Spleen (tissue), 11 donors: ENCODE results near the gene HSD17B13. TPM values are rescaled to one million over a fixed set of nuclear protein-coding genes. Genes with fewer than 3 reads are reported as not detected.
A peak's percentile ranks its signal among the peaks of the same experiment; 100 is the strongest.
"Not testable (repeated sequence)": the region's sequence is repeated elsewhere in the genome, so short reads cannot be mapped to it uniquely, and the experiment has no call there.

Experiments
- DNase-seq: peaks from one replicate; pipeline ENCODE4 v3.0.0-alpha.2; 2020
- H3K27ac ChIP-seq, 8 donors: fragments of 200-600 bp; sonication (generic) in 7 of 8; 1 replicate in 4 of 8; 2 replicates in 4 of 8; pipeline versions ENCODE4 v1.5.0 to v1.8.0; 2016 to 2021; ENCODE audit warnings: inconsistent platforms in 4 of 8, mild to moderate bottlenecking in 4 of 8, moderate library complexity in 1 of 8
- H3K27me3 ChIP-seq, 7 donors: fragments of 200-600 bp; sonication (generic) in 6 of 7; replicated peaks in 1 of 7; 1 replicate in 4 of 7; 2 replicates in 3 of 7; pipeline versions ENCODE4 v1.5.0 to v1.8.0; 2016 to 2021; ENCODE audit warnings: inconsistent platforms in 3 of 7, mild to moderate bottlenecking in 1 of 7
- H3K36me3 ChIP-seq, 6 donors: fragments of 200-600 bp; sonication (generic) in 5 of 6; 1 replicate in 4 of 6; 2 replicates in 2 of 6; pipeline versions ENCODE4 v1.5.0 to v1.8.0; 2016 to 2021; ENCODE audit warnings: inconsistent platforms in 2 of 6
- H3K4me1 ChIP-seq, 6 donors: fragments of 200-600 bp; sonication (generic) in 5 of 6; 1 replicate in 3 of 6; 2 replicates in 3 of 6; pipeline versions ENCODE4 v1.5.0 to v1.8.0; 2016 to 2021; ENCODE audit warnings: inconsistent platforms in 3 of 6
- H3K4me3 ChIP-seq, 8 donors: fragments of 200-600 bp; sonication (generic) in 7 of 8; 1 replicate in 4 of 8; 2 replicates in 4 of 8; pipeline versions ENCODE4 v1.5.0 to v1.8.0; 2016 to 2021; ENCODE audit warnings: inconsistent platforms in 4 of 8, mild to moderate bottlenecking in 4 of 8, moderate library complexity in 2 of 8
- H3K9me3 ChIP-seq, 8 donors: fragments of 200-600 bp; sonication (generic) in 7 of 8; 1 replicate in 4 of 8; 2 replicates in 4 of 8; pipeline versions ENCODE4 v1.5.0 to v1.8.0; 2016 to 2021; ENCODE audit warnings: inconsistent platforms in 4 of 8
- CTCF ChIP-seq, 11 experiments: fragments of 200-600 bp in 7 of 11; fragments of 450-650 bp in 4 of 11; sonication (generic) in 4 of 11; IDR thresholded peaks in 8 of 11; conservative IDR thresholded peaks in 3 of 11; 1 replicate in 7 of 11; 2 replicates in 4 of 11; pipeline versions ENCODE4 v1.4.0 to v1.8.0; 2016 to 2021; ENCODE audit warnings: antibody characterized with exemption in 11 of 11, inconsistent platforms in 4 of 11, mild to moderate bottlenecking in 1 of 11
- POLR2A ChIP-seq, 3 donors: fragments of 450-650 bp; IDR thresholded peaks; one replicate each; pipeline ENCODE4 v1.5.1; 2017; ENCODE audit warnings: antibody characterized with exemption in 3 of 3, mild to moderate bottlenecking in 1 of 3
- POLR2AphosphoS5 ChIP-seq, 3 donors: sonication (generic); formaldehyde crosslinking; IDR thresholded peaks; one replicate each; pipeline ENCODE4 v1.5.1; 2017; ENCODE audit warnings: antibody characterized with exemption in 3 of 3
- WGBS, 5 donors: extraction: QIAGEN DNeasy Blood & Tissue Kit in 3 of 5; methylation state at CpG; one replicate each; pipeline versions ENCODE4 v1.1.5 to v1.1.7; 2013 to 2018; 5-methylcytosine and 5-hydroxymethylcytosine counted together
- intact Hi-C: fragments of 100-400 bp; cut with DNase I; formaldehyde crosslinking; loops from one replicate; pipeline ENCODE4 v1.15.0; 2023; ENCODE audit warnings: low total_unique reads
- polyA plus RNA-seq, 3 donors: library from polyadenylated mRNA; stranded (reverse); fragments of 200-250 nt; gene quantifications; one replicate each; pipeline ENCODE4 v1.2.1, GENCODE V29; 2013
- total RNA-seq, 7 donors: library from RNA; depleted of rRNA in 3 of 7; stranded (reverse); fragments of >200 nt in 3 of 7; fragmentation: NEBNext Ultra II Directional in 4 of 7; extraction: Animal tissue kit (Norgen Biotek cat#: 25700) in 4 of 7; gene quantifications; one replicate each; pipeline versions ENCODE4 v1.1.0 to v1.2.1, GENCODE V29; 2016 to 2021
- donor health status: healthy with polysubstance abuse.
- donor health status: DM: no; HTN: no; CAD: no; lungs with moderate emphysema.
- donor health status: DM: no; HTN: no; CAD: no.
- donor health status: Bipolar disorder and iron deficiency.
- donor health status: healthy.
- donor health status: DM: no; HTN: no; CAD: no.
- donor health status: DM: yes; HTN: yes; CAD: no.

HSD17B13 gene
- total and polyA plus RNA-seq, 10 donors = 0.09 to 1.2 (median 0.40) TPM

GRCh38 chr4:87354168-87355102, 31.8 kb upstream of the HSD17B13 start:
- Histone ChIP-seq H3K36me3 (peaks cover 0 to 65% (median 29%) of the 10 kb centered on the region in 6 donors), H3K4me1 (peaks cover 0 to 12% (median 8%) of the 10 kb centered on the region in 6 donors), H3K9me3 (no peaks in the 10 kb centered on the region), H3K4me3 (no peak overlapping the region), H3K27ac (peak overlapping the region in 4 of 8 donors; percentile 6 to 42 (median 20)), H3K27me3 (no peaks in the 10 kb centered on the region)
- WGBS, 5 donors = 72 to 83% (median 73%) methylated on average over 7 of the region's 7 CpGs
- TF ChIP-seq POLR2A (IDR thresholded peaks at IDR 0.05) (no peak), POLR2AphosphoS5 (IDR thresholded peaks at IDR 0.05) (no peak), CTCF (IDR thresholded peaks at IDR 0.05 in 8 of 11, conservative IDR thresholded peaks at IDR 0.05 in 3 of 11) (no peak)
- DNase-seq = no peak
- intact Hi-C loops = no loop called here

DNA sequence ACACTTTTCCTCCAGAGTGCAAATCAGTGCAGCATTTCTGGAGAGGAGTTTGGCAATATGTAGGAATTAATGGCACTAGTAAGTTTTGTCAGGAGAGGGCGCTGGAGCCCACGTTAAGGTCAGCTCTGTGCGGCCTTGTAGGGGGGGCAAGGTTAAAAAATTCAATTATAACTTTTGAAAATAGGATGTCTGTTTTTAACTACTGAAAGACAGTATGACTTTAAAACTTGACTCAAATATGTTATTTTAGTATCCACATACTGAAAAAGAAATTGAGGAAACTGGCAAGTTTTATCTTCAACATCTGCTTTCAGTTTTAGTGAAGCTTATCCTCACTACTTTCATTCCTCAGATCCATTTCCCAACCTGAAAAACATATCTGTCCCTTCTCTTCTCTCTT, 30.9 kb upstream of the HSD17B13 start:
- peak overlapping the region in 4 of 8 donors; percentile 6 to 42 (median 20) for H3K27ac ChIP-seq
- peaks cover 0 to 12% (median 8%) of the 10 kb centered on the region in 6 donors for H3K4me1 ChIP-seq
- peaks cover 0 to 57% (median 29%) of the 10 kb centered on the region in 6 donors for H3K36me3 ChIP-seq
- intact Hi-C loops = no loop called here
- DNase-seq = no peak
- no peak overlapping the region for H3K4me3 ChIP-seq
- H3K9me3 ChIP-seq = no peaks in the 10 kb centered on the region
- WGBS, 5 donors = 20 to 54% (median 39%) methylated on average over 3 of the region's 3 CpGs
- no peaks in the 10 kb centered on the region for H3K27me3 ChIP-seq
- peak in 1 of 3 donors; percentile 4 for TF ChIP-seq POLR2AphosphoS5 (IDR thresholded peaks at IDR 0.05)
- peak in 7 of 11 experiments; percentile 39 to 55 (median 52) for TF ChIP-seq CTCF (IDR thresholded peaks at IDR 0.05 in 8 of 11, conservative IDR thresholded peaks at IDR 0.05 in 3 of 11)
- TF ChIP-seq POLR2A (IDR thresholded peaks at IDR 0.05) = no peak

GRCh38 chr4:87345139-87345538, 22.5 kb upstream of the HSD17B13 start:
- intact Hi-C loops = no loop called here
- Histone ChIP-seq H3K27ac (no peak overlapping the region), H3K36me3 (peaks cover 6 to 65% (median 37%) of the 10 kb centered on the region in 6 donors), H3K27me3 (no peaks in the 10 kb centered on the region), H3K4me3 (no peak overlapping the region), H3K4me1 (no peaks in the 10 kb centered on the region), H3K9me3 (peaks cover 0 to 26% (median 21%) of the 10 kb centered on the region in 8 donors)
- no peak for DNase-seq
- no peak for TF ChIP-seq POLR2AphosphoS5 (IDR thresholded peaks at IDR 0.05)
- no peak for TF ChIP-seq POLR2A (IDR thresholded peaks at IDR 0.05)
- no peak for TF ChIP-seq CTCF (IDR thresholded peaks at IDR 0.05 in 8 of 11, conservative IDR thresholded peaks at IDR 0.05 in 3 of 11)

- H3K4me3 ChIP-seq = no peak overlapping the region
- WGBS, 5 donors = 95 to 98% (median 96%) methylated on average over 3 of the region's 3 CpGs
- TF ChIP-seq POLR2A (IDR thresholded peaks at IDR 0.05) = no peak
- TF ChIP-seq POLR2AphosphoS5 (IDR thresholded peaks at IDR 0.05) = no peak
- TF ChIP-seq CTCF (IDR thresholded peaks at IDR 0.05 in 8 of 11, conservative IDR thresholded peaks at IDR 0.05 in 3 of 11) = no peak
- intact Hi-C loops = no loop called here
- no peak for DNase-seq
- no peak overlapping the region for H3K27ac ChIP-seq
- peaks cover 0 to 28% (median 21%) of the 10 kb centered on the region in 8 donors for H3K9me3 ChIP-seq
- no peaks in the 10 kb centered on the region for H3K27me3 ChIP-seq
- no peaks in the 10 kb centered on the region for H3K4me1 ChIP-seq
- H3K36me3 ChIP-seq = peaks cover 6 to 88% (median 58%) of the 10 kb centered on the region in 6 donors
These were observed 20.2 kb upstream of the HSD17B13 start for GRCh38 chr4:87342872-87343271.

DNA sequence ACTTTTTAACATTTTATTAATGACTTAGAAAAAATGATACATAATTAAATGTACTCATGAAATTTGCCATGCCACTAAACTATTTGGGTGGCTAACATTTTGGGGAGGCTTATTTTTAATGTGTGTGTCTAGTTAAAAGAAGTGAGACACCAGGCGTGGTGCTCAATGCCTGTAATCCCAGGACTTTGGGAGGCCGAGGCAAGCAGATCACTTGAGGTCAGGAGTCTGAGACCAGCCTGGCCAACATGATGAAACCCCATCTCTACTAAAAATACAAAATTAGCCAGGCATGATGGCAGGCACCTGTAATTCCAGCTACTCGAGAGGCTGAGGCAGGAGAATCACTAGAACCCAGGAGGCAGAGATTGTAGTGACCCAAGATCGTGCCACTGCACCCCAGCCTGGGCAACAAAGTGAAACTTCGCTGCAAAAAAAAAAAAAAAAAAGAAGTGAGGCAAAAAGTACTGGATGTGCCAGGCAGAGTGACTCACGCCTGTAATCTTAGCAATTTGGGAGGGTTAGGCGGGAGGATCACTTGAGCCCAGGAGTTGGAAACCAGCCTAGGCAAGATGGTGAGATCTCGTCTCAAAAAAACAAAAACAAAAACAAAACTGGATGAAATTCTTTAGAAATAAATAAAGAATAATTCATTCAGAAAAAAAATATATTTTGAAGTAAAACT, 19.4 kb upstream of the HSD17B13 start:
- DNase-seq, intact Hi-C loops, H3K4me3 ChIP-seq, H3K4me1 ChIP-seq, H3K27me3 ChIP-seq, H3K27ac ChIP-seq: not testable (repeated sequence)
- WGBS, 5 donors = 91 to 96% (median 94%) methylated on average over 8 of the region's 8 CpGs
- Histone ChIP-seq H3K36me3 (peaks cover 6 to 96% (median 66%) of the 10 kb centered on the region in 6 donors), H3K9me3 (peaks cover 0 to 30% (median 21%) of the 10 kb centered on the region in 8 donors)
